Mammary epithelial cell (primary cell): ENCODE results near the gene SNRPD3.

Experiments used
- CTCF ChIP-seq, 2 donors: IDR thresholded peaks in 1 of 2; conservative IDR thresholded peaks in 1 of 2; 2 replicates each; pipeline ENCODE4 v1.5.1; 2011 to 2012; ENCODE audit warnings: inconsistent platforms in 2 of 2, low read length in 2 of 2, mild to moderate bottlenecking in 2 of 2, control low read depth in 1 of 2, low read depth in 1 of 2; ENCODE audit not compliant: insufficient read depth in 1 of 2; ENCODE audit errors: extremely low read depth in 1 of 2
- EZH2 ChIP-seq: IDR thresholded peaks from 2 replicates; pipeline ENCODE4 v1.6.1; 2012; ENCODE audit warnings: low read length, inconsistent platforms, borderline replicate concordance

- TF ChIP-seq CTCF (conservative IDR thresholded peaks at IDR 0.05 in 1 of 2, IDR thresholded peaks at IDR 0.05 in 1 of 2; ENCODE audit: extremely low read depth in 1 of 2, insufficient read depth in 1 of 2, low read depth in 1 of 2, low read length in 2 of 2) (no peak), EZH2 (no peak)
Measured at GRCh38 chr22:24541681-24542515, 13.9 kb upstream of the SNRPD3 start.
